Ramos (cell line): Measurements from ENCODE around the gene DCAF6.
"Not testable (repeated sequence)": the region's sequence is repeated elsewhere in the genome, so short reads cannot be mapped to it uniquely, and the experiment has no call there.

Source experiments
- in situ Hi-C: fragments of 300-500 bp; cut with MboI; formaldehyde crosslinking; loops from one replicate; pipeline ENCODE4 v1.14.3; 2022; ENCODE audit warnings: low sequenced_read_pairs; ENCODE audit not compliant: unreplicated experiment

DCAF6 gene

DNA sequence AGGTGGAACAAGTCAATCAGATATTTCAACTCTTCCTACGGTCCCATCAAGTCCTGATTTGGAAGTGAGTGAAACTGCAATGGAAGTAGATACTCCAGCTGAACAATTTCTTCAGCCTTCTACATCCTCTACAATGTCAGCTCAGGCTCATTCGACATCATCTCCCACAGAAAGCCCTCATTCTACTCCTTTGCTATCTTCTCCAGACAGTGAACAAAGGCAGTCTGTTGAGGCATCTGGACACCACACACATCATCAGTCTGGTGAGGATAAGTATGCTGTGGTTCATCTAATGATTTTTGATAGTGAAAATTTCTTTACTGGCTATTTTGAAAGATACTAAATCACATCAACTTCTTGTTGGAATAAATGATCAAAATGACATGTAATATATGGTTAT lies 68.0 kb downstream of the DCAF6 start:
- in situ Hi-C loops, result no loop called here

DNA sequence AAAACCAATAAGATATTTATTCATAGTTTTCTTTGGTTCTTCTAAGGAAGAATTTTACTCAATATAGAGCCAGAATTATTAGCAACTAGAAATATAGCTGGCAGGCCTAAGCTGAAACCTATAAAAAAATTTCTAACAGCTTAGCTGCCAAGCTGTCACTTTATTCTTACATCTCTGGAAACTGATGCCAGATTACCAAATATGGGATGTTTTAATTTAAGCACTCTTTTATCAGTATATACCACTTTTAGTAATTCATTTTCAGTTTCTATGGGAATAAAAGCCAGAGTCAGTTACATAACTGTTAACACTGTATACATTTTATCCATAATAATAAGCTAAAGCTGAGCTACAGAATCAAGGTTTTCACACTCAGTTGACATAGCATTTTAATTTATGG lies 69.0 kb downstream of the DCAF6 start:
- in situ Hi-C loops, result no loop called here

DNA sequence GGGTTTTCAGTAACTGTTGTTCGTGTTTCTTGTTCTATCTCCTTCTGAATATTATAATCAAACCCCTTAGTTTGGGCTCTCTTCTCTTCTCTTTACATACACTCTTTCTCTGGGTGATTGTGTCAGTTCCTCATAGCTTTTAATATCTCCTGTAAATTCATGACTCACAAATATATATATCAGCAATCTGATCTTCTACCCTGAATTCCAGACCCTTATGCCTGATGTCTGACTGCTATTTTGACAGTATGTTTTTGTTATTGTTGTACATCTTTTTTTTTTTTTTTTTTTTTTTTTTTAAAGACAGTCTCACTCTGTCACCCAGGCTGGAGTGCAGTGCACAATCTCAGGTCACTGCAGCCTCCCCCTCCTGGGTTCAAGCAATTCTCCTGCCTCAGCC lies 71.2 kb downstream of the DCAF6 start:
- in situ Hi-C loops, result no loop called here

DNA sequence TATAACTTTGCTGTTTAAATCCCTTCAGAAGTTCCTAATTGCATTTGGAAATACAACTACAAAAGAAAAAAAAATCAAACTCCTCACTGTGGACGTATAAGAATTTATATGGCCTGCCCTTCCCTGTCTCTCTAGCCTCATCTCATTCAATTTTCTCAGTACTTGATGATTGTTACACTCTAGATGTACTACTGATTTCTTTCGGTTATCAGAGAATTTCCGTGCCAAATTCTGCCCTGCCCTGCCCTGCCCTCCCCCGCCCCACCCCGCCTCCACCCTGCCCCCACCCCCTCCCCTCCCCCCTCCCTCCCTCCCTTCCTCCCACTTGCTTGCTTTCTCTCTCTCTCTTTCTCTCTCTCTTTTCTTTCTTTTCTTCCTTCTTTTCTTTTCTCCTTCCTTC lies 72.1 kb downstream of the DCAF6 start:
- in situ Hi-C loops, result no loop called here

DNA sequence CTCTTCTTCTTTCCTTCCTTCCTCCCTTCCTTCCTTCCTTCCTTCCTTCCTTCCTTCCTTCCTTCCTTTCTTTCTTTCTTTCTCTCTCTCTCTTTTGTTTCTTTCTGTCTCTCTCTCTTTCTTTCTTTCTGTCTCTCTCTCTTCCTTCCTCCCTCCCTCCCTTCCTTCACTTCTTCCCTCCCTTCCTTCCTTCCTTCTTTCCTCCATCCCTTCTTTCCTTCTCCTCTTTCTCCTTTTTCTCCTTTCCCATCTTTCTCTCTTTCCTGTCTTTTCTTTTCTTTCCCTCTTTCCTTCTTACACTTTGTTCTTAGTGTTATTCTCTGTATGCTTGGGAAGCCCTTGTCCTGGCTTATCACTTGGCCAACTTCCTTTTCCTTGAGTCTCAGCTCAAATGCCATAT lies 72.8 kb downstream of the DCAF6 start:
- in situ Hi-C loops, result no loop called here

DNA sequence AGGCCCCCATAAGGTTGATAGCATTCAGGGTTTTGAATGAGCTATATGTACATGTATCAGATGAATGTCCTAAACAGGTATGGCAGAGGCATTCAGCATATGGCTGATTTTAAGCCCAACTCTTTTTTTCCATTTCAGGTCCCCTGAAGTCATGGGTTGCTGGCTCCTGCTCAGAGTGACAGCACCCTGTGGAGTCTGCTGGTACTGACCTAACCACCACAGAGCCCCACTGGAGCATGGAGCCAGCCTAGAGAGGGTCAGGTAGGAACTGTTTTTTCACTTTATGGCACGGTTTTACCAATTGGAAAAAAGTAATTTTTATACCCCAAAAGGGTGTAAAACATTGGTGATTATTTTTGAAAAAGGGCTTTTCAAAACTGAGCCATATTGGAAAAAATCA lies 82.9 kb downstream of the DCAF6 start:
- in situ Hi-C loops, result no loop called here

DNA sequence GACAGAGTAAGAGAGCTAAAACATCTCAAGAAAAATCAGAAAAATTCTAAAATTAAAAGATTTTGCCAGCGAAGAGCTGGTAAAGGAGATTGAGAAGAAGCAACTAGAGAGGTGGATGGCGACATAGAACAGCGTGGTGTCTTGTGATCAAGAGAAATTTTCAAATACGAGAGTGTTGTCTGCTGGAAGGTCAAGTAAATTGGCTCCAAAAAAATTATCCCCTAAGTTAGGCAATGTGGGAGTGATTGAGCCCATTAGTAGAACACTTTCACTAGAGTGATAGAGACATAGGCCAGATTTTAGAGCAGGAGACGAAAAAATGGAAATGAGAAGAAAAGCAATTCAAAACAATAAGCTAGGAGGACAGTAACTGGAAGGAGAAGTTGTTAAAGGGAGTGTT lies 94.7 kb downstream of the DCAF6 start:
- in situ Hi-C loops, result no loop called here

DNA sequence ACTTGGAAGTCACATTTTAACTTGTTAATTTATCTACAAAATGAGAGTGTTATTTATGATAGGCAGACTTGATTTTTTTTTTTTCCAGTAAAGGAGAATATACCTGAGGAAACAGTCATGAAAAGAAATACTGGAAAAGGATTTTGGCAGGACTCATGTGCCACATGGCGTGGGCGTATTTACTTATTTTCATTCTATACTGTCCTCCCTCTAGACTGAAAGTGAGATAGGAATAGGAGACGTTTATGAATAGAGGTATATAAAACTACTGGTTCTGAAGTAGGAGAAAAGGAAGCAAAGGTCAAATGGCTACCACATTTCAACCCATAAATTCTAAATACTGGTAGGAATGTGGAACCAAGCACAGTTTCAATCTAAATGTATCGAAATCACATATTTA lies 95.1 kb downstream of the DCAF6 start:
- in situ Hi-C loops, result no loop called here

DNA sequence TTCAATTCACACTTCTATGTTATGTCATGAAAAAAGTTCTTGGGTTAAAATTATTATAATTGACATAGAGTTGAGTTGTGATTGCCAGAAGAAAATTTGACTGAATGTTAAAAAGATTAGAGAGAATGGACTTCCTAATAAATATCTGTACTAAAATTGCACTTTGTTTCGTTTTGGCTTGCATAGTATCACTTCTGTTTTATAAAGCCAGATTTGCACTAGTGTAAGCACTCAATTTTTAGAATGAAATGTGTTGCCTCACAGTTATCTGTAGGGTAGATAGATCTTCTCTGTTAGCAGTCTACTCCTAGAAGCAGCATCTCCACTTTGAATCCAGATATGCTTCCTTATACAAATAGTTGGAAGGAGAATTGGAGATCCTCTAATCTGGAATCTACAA lies 95.5 kb downstream of the DCAF6 start:
- in situ Hi-C loops, result no loop called here

DNA sequence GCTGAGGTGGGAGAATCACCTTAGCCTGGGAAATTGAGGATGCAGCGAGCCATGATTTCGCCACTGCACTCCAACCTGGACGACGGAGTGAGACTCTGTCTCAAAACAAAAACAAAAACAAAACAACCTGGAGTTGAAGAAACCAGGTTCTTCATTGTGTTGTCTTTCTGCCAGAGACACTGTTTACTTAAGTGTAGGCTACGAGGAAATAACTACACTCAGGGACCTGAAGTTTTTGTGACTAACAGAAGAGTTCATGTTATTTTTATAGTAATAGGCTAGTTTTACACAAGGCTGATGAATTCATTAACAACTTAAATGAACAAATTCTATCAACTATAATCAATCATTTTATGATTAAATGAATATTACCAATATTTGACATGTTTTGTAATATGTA lies 98.9 kb downstream of the DCAF6 start:
- in situ Hi-C loops, result no loop called here

DNA sequence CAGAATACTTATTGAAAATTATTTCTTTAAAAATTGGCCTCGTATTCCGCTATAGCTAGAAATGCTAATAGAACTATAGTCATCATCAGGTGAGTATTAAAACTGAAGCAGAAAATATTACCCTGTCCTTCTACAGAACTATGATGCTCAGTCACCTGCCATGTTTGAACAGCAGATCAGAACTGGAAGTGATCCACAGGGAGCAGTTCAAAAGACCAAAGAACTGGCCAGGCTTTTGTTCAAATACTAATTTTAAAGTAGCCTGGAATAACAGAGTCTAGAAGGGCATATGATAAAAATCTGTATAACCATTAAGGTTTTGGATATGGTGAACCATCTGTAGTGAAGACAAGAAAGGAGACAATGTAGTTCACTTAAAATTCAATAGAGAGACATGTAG lies 105.9 kb downstream of the DCAF6 start:
- in situ Hi-C loops, result no loop called here

DNA sequence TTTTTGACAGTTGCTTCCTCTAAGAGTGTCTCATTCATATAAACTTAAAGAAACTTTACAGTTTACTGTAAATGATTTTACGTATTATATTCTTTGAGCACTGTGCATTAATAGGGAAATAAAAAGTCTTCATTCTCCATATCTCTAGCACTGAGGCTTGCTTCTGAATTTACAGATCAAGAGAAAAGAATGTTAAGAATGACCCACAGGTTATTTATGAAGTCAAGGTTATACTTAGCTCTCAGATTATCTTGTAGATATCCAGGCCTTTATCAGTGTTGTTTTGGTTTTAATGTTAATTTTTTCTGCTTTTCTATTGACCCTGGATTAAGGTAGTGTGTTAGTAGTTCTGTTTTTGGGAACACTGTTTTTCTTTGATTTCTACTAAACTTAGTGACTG lies 108.8 kb downstream of the DCAF6 start:
- in situ Hi-C loops, result no loop called here

DNA sequence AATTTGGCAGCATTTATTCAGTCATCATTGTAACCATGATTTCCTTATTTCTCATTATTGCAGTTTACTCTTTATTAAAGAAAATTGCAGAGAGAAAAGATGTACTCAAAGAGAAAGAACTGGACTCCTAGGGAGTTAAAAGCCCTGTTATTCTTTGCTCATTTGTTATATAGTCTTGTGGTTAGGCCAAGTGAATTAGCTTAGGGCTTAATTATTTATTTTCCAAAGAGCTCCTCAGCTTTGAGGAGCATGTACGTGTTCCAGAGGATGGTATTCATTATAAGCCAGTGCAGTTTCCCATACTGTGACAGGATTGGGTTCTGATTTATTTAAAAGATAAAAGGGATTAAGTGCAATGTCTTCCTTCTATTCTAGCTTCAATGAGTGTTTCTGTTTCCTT lies 113.8 kb downstream of the DCAF6 start:
- in situ Hi-C loops, result no loop called here

DNA sequence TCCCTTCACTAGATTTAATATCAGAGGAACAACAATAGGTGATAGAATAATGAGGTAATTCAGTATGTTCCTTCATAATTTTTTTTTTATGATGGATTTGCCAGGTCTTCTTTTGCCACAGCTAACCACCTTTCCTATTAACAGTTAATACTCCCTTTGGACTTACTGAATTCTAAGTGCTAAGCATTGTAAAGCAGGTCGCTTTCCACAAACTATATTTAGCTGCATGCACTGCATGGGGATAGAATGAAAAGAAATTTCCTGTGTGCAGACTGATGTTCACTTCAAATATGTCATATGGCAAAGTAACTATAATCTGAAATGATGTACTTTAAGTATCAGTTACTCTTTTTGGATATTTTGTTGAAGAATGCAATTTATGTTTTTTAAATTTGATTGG lies 114.4 kb downstream of the DCAF6 start:
- in situ Hi-C loops, result no loop called here

DNA sequence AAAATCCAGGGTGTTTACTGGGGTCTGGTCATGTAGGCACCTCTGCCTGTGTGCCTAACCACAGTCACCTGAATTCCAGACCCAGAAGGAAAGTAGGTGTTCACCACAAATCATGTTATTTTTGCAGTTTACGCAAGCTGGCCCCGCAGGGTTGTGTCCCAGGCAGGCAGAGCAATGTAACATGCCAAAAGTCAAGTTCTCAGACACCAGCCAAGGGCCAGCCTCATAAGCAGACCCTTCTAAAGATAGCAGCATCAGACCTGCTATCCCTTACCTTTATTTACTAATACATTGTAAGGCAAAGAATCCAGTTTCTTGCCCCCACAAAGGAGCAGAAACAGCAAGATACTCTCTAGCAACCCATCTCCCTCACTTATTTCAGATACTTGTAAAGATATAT lies 117.2 kb downstream of the DCAF6 start:
- in situ Hi-C loops, result no loop called here

DNA sequence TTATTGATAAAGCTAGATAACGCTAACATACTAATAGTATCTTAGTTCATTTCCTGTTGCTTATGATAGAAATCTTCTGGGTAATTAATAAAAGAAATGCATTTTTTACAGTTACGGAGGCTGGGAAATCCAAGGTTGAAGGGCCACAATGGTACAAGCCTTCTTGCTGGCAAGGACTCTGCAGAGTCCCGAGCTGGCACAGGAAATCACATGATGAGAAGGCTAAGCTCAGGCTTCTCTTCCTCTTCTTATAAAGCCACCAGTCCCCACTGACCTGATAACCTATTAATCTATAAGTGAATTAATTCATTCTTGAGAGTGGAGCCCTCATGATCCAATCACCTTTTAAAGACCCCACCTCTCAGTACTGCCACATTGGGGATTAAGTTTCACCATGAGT lies 117.6 kb downstream of the DCAF6 start:
- in situ Hi-C loops, result no loop called here

DNA sequence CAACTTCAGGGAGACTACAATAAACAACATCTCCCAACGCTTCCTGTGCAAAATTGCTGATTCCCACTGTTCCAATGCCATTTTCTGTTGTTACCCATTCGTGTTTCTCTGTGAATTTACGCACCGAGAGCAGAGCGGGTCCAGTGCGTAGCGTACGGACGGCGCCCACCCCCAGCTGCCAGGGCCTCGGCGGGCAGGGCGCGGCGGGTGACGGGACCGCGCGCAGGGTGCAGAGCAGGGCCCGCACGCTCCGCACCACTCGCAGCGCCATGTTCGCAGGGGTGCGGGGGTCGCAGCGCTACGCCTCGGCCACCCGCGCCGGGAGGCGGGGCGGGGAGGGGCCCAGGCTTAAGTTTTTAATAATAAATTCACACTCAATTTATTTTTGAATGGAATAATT lies 119.7 kb downstream of the DCAF6 start:
- in situ Hi-C loops, result not testable (repeated sequence)

DNA sequence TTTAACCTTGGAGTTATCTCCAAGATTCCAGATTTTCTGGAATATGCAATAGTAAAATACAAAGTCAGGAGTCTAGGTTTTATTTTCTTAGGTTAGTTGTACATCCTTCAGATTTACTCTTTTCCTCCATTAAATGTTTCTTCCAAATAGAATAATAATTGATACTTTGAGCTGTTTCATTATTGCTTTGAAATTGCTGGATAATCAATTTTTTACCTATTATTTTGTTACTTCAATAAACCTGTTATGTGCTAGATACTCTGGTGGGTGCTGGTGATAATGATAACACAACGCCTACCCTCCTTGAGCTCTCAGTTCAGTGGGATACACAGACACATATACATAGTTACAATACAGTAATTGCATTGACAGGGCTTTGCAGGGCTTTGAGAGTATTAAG lies 120.9 kb downstream of the DCAF6 start:
- in situ Hi-C loops, result no loop called here

DNA sequence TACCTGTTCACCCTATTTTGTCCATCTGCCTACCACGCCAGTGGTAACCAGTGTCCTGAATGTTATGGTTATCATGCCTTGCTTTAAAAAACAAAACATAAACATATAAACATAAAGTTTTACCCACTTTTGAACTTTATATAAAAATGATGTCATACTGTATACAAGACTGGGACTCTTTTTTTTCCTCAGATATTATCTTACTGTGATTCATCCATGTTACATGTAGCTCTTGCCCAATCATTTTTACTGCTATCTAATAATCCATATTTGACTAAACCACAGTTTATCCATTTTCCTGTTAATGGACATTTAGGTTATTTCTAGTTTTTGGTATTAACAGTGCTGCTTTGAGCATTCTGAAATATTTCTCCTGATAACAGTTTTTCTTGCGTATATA lies 121.4 kb downstream of the DCAF6 start:
- in situ Hi-C loops, result no loop called here

DNA sequence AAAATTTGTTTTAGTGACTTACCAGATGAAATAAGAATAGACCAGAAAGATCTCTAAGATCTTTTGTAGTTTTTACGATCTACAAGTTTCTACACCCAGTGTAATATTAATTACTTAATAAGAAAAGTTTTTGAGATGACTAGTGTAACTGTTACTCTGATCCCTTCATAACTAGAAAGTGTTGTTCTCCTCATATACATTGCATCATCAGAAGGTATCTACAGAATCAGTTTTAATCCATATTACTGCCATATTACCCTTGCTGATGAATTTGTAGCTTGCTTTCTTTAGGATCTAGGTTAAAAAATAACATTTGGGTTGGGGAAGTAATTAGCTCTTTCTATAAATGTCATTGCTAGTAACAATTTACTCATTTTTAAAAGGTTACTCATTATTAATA lies 127.7 kb downstream of the DCAF6 start:
- in situ Hi-C loops, result no loop called here

DNA sequence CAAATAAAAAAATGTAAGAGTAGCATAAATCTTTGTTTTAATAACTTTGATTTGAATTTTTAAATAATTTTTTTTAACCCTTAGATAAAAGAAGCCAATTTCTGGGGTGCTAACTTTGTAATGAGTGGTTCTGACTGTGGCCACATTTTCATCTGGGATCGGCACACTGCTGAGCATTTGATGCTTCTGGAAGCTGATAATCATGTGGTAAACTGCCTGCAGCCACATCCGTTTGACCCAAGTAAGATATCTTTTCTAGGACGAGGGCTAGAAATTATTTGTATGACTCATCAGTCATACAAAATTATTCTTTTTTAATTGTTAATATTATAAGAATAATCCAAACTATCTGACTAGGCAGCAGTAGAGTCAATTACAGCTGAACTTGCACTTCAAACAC lies 129.0 kb downstream of the DCAF6 start:
- in situ Hi-C loops, result no loop called here

DNA sequence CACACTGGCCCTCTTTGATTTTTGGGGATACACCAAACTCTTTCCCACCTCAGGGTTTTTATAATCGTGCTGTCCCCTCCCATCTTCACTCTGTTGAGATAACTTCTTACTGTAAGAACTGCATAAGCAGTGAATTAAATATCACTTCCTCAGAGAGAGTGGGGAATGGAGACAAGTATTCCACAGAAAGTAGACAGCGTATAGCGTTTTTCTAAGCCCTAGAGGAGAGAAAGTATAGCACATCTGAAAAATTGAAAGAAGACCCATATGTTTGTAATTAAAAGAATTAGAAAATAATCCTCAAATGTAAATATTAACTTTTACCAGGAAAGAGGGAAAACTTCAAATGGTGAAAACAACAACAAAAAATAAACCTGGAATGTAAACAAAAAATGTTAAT lies 132.9 kb downstream of the DCAF6 start:
- in situ Hi-C loops, result no loop called here

DNA sequence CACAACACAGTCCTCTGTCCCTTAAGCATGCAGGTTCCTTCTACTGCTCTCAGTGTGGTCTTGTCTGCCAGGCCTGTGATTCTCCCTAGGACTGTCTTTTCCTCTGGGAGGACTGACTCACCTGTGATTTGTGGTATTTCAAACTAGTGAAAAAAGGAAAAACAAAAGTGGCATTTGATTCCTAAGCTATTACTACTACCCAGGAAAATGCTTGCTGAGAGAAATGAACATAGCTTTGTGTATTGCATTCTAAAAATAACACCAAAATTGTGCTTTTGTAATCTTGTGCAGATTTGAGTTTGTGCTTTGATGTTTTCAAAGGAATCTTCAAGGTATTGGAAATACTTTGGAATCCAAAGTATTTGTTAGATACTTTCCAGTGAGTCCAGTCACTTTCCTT lies 143.3 kb downstream of the DCAF6 start:
- in situ Hi-C loops, result loop anchor here (25.0 kb wide), 1 partner anchor 492 kb away; no protein-coding TSS in a partner anchor
